Ishikawa (cell line): ENCODE results near the gene GMPPA.

Experiments
- CEBPB ChIP-seq: IDR thresholded peaks from 2 replicates; pipeline ENCODE4 v1.6.1; 2012
- CREB1 ChIP-seq: IDR thresholded peaks from 2 replicates; pipeline ENCODE4 v1.6.1; 2012; ENCODE audit warnings: low read depth
- EGR1 ChIP-seq: IDR thresholded peaks from 2 replicates; pipeline ENCODE4 v1.6.1; 2012
- EP300 ChIP-seq: IDR thresholded peaks from 2 replicates; pipeline ENCODE4 v1.6.1; 2012; ENCODE audit warnings: borderline replicate concordance
- FOXM1 ChIP-seq: IDR thresholded peaks from 2 replicates; pipeline ENCODE4 v1.6.1; 2012; ENCODE audit warnings: low read depth, borderline replicate concordance
- MAX ChIP-seq: IDR thresholded peaks from 2 replicates; pipeline ENCODE4 v1.6.1; 2012
- NFIC ChIP-seq: IDR thresholded peaks from 2 replicates; pipeline ENCODE4 v1.6.1; 2012
- RAD21 ChIP-seq: IDR thresholded peaks from 2 replicates; pipeline ENCODE4 v1.6.1; 2012; ENCODE audit warnings: low read depth
- TAF1 ChIP-seq: IDR thresholded peaks from 2 replicates; pipeline ENCODE4 v1.6.1; 2012; ENCODE audit warnings: low read depth, mild to moderate bottlenecking
- TCF12 ChIP-seq: IDR thresholded peaks from 2 replicates; pipeline ENCODE4 v1.6.1; 2012; ENCODE audit warnings: low read depth
- TEAD4 ChIP-seq: IDR thresholded peaks from 2 replicates; pipeline ENCODE4 v1.6.1; 2012
- USF1 ChIP-seq: IDR thresholded peaks from 2 replicates; pipeline ENCODE4 v1.6.1; 2012
- YY1 ChIP-seq: IDR thresholded peaks from 2 replicates; pipeline ENCODE4 v1.6.1; 2012; ENCODE audit warnings: low read depth
- ZBTB7A ChIP-seq: IDR thresholded peaks from 2 replicates; pipeline ENCODE4 v1.6.1; 2012; ENCODE audit warnings: low read depth
- TF ChIP-seq, protein P1 (sequence below): IDR thresholded peaks from 2 replicates; pipeline ENCODE4 v1.6.1; 2012; ENCODE audit warnings: low read depth, mild to moderate bottlenecking

The GMPPA gene

GRCh38 chr2:219540784-219541504 is 42.3 kb downstream of the GMPPA start:
- TF ChIP-seq NFIC (no peak), YY1 (no peak)

DNA sequence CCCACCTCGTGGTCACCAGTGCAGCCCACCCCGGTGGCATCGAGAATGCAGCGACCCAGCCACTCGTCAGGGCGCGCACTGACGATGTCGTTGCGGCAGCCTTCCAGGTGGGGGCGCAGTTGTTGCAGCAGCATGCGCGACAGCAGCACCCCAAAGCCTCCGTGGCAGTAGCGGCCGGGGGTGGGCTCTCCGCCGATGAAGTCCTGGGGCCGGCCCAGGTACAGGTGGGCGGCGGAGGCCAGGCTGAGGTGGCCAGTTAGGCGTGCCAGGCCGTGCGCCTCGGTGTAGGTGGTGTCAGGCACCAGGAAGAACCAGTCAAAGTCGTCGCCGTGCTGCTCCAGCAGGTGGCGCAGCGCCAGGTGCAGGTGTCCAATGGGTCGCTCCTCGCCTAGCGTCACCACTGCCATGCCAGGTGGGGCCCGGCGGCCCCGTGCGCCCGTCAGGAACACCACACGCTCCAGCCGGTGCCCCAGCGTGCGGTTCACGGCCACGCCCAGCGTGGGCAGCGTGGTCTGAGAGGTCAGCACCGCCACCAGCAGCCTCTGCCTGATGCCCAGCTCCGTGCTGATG is 43.0 kb downstream of the GMPPA start:
- TF ChIP-seq FOXM1, result no peak
- no peak for TF ChIP-seq TAF1
- TF ChIP-seq TEAD4, result 0 out of 2 replicates have a peak, but pooled peaks have one; percentile 12
- TF ChIP-seq CEBPB, result no peak
- TF ChIP-seq NFIC, result peak; percentile 54; the same call in 1 of the 2 replicates
- 0 out of 2 replicates have a peak, but pooled peaks have one; percentile 36 for TF ChIP-seq USF1
- TF ChIP-seq, protein P1, sequence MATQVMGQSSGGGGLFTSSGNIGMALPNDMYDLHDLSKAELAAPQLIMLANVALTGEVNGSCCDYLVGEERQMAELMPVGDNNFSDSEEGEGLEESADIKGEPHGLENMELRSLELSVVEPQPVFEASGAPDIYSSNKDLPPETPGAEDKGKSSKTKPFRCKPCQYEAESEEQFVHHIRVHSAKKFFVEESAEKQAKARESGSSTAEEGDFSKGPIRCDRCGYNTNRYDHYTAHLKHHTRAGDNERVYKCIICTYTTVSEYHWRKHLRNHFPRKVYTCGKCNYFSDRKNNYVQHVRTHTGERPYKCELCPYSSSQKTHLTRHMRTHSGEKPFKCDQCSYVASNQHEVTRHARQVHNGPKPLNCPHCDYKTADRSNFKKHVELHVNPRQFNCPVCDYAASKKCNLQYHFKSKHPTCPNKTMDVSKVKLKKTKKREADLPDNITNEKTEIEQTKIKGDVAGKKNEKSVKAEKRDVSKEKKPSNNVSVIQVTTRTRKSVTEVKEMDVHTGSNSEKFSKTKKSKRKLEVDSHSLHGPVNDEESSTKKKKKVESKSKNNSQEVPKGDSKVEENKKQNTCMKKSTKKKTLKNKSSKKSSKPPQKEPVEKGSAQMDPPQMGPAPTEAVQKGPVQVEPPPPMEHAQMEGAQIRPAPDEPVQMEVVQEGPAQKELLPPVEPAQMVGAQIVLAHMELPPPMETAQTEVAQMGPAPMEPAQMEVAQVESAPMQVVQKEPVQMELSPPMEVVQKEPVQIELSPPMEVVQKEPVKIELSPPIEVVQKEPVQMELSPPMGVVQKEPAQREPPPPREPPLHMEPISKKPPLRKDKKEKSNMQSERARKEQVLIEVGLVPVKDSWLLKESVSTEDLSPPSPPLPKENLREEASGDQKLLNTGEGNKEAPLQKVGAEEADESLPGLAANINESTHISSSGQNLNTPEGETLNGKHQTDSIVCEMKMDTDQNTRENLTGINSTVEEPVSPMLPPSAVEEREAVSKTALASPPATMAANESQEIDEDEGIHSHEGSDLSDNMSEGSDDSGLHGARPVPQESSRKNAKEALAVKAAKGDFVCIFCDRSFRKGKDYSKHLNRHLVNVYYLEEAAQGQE, result no peak
- TF ChIP-seq YY1, result peak; percentile 69
- TF ChIP-seq CREB1, result peak; percentile 38; the same call in 1 of the 2 replicates
- peak; percentile 77 for TF ChIP-seq TCF12
- TF ChIP-seq MAX, result peak; percentile 84
- no peak for TF ChIP-seq EP300
- 0 out of 2 replicates have a peak, but pooled peaks have one; percentile 60 for TF ChIP-seq ZBTB7A
- TF ChIP-seq EGR1, result peak; percentile 51; the same call in 1 of the 2 replicates
- TF ChIP-seq RAD21, result peak; percentile 51

GRCh38 chr2:219542931-219543595 is 44.4 kb downstream of the GMPPA start:
- TF ChIP-seq EP300 (no peak), TCF12 (0 out of 2 replicates have a peak, but pooled peaks have one; percentile 15), TAF1 (peak; percentile 30), YY1 (no peak), CREB1 (no peak), MAX (no peak; the same call in 1 of the 2 replicates), FOXM1 (no peak), CEBPB (no peak), EGR1 (no peak), ZBTB7A (no peak; the same call in 1 of the 2 replicates)
- TF ChIP-seq, protein P1, result peak; percentile 70

DNA sequence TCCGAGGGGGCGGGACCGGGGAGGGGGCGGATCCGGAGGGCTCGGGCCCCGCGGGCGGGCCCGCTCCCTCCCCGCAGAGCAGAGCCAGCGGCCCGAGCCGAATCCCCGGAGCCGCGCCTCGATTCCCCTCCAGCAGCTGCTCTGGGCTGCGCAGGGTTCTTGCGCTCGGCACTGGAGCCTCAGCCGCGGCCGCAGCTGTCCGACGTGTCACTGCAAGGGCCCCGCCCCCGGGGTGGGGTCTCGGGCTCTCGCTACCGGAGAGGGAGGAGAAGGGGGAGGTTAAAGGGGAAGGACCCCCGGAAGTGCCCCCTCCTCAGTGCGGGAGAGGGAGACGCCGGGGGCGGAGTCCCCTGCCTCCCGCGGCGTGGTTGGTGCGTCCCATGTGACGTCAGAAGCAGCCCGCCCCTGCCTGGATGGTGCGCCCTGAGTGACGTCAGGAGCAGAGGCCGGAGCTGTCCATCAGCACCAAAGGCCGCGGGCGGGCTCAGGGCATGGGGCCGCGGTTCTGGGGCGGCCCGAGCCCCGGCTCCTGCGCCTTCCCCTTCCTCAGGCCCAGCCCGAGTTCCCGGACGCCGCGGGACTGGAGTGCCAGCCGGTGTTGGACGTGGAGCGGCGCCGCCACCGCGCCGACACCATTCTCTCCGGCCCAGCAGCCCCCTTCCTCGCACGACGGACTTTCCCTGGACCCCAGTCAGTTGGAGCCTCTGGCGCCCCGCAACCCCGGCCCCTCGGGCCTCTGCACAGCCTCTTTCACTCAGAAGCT is 45.1 kb downstream of the GMPPA start, which contains the start of the genes CHPF and TMEM198:
TSS of gene CHPF (minus strand) at position 214 of the 763 bp plus-strand sequence. CDS start 271 bp downstream, outside the sequence.
TSS of gene TMEM198 (plus strand) at position 433 of the 763 bp plus-strand sequence. CDS start 700 bp downstream, outside the sequence.
- TF ChIP-seq ZBTB7A (peak; percentile 100), EGR1 (no peak), CREB1 (peak; percentile 95), MAX (peak; percentile 28; the same call in 1 of the 2 replicates), USF1 (0 out of 2 replicates have a peak, but pooled peaks have one; percentile 19), TEAD4 (no peak), TAF1 (peak; percentile 84)
- TF ChIP-seq, protein P1, result peak; percentile 94
